GM19351 (cell line): ENCODE measurements around the gene NAB2.

ENCODE experiments used
- ATAC-seq: cut with Tn5 transposase; IDR thresholded peaks from one replicate; pipeline ENCODE4 v1.9.1; 2021; ENCODE audit warnings: mild to moderate bottlenecking, moderate library complexity; ENCODE audit not compliant: unreplicated experiment

Gene NAB2

GRCh38 chr12:57092876-57093414, 4.0 kb downstream of the NAB2 start:
- no peak for ATAC-seq

- ATAC-seq, result peak; percentile 52
Measured at GRCh38 chr12:57093415-57094207, 4.7 kb downstream of the NAB2 start.

GRCh38 chr12:57094208-57095160, 5.6 kb downstream of the NAB2 start:
- peak; percentile 3 for ATAC-seq

- ATAC-seq, result no peak
Measured at GRCh38 chr12:57095440-57095839, 6.5 kb downstream of the NAB2 start.

GRCh38 chr12:57096099-57096572, 7.2 kb downstream of the NAB2 start:
- no peak for ATAC-seq

GRCh38 chr12:57096748-57097553, 8.0 kb downstream of the NAB2 start:
- ATAC-seq, result no peak

- ATAC-seq, result no peak
Measured at GRCh38 chr12:57097554-57097835, 8.6 kb downstream of the NAB2 start.

- no peak for ATAC-seq
Measured at GRCh38 chr12:57098546-57098945, 9.6 kb downstream of the NAB2 start.

GRCh38 chr12:57099047-57099714, 10.3 kb downstream of the NAB2 start:
- ATAC-seq, result no peak

- no peak for ATAC-seq
Measured at GRCh38 chr12:57099766-57100165, 10.9 kb downstream of the NAB2 start.

GRCh38 chr12:57101892-57102695, 13.2 kb downstream of the NAB2 start:
- no peak for ATAC-seq

GRCh38 chr12:57103856-57104255, 14.9 kb downstream of the NAB2 start:
- ATAC-seq, result no peak

GRCh38 chr12:57104292-57104910, 15.5 kb downstream of the NAB2 start:
- ATAC-seq, result no peak

- no peak for ATAC-seq
Measured at GRCh38 chr12:57105011-57105753, 16.3 kb downstream of the NAB2 start.

GRCh38 chr12:57106021-57106708, 17.3 kb downstream of the NAB2 start:
- no peak for ATAC-seq

GRCh38 chr12:57107456-57108155, 18.7 kb downstream of the NAB2 start:
- no peak for ATAC-seq
